Suprapubic skin (tissue), 4 donors: ENCODE results near the gene TULP4. TPM values are rescaled to one million over a fixed set of nuclear protein-coding genes. Genes with fewer than 3 reads are reported as not detected.

ENCODE experiments used
- DNase-seq, 2 donors: peaks; one replicate each; pipeline ENCODE4 v3.0.0-alpha.2; 2019; ENCODE audit warnings: low spot score in 2 of 2
- H3K27ac ChIP-seq: fragments of 200-600 bp; sonication (generic); one replicate; pipeline ENCODE4 v1.5.1; 2019
- H3K27me3 ChIP-seq: fragments of 200-600 bp; sonication (generic); one replicate; pipeline ENCODE4 v1.5.1; 2019
- H3K36me3 ChIP-seq: fragments of 200-600 bp; sonication (generic); one replicate; pipeline ENCODE4 v1.5.1; 2019
- H3K4me1 ChIP-seq: fragments of 200-600 bp; sonication (generic); one replicate; pipeline ENCODE4 v1.5.1; 2019
- H3K4me3 ChIP-seq: fragments of 200-600 bp; sonication (generic); one replicate; pipeline ENCODE4 v1.5.1; 2019; ENCODE audit warnings: mild to moderate bottlenecking
- H3K9me3 ChIP-seq: fragments of 200-600 bp; sonication (generic); one replicate; pipeline ENCODE4 v1.5.1; 2019
- CTCF ChIP-seq, 2 donors: fragments of 200-600 bp in 1 of 2; fragments of 450-650 bp in 1 of 2; sonication (generic) in 1 of 2; IDR thresholded peaks; one replicate each; pipeline ENCODE4 v1.5.1; 2016 to 2019; ENCODE audit warnings: antibody characterized with exemption in 2 of 2, mild to moderate bottlenecking in 1 of 2, moderate library complexity in 1 of 2
- EP300 ChIP-seq: sonication (generic); formaldehyde crosslinking; IDR thresholded peaks from one replicate; pipeline ENCODE4 v1.6.1; 2017; ENCODE audit warnings: antibody characterized with exemption
- POLR2A ChIP-seq, 2 donors: fragments of 450-650 bp; IDR thresholded peaks; one replicate each; pipeline ENCODE4 v1.6.1; 2017; ENCODE audit warnings: antibody characterized with exemption in 2 of 2, mild to moderate bottlenecking in 2 of 2, moderate library complexity in 2 of 2
- POLR2AphosphoS5 ChIP-seq, 3 donors: sonication (generic); formaldehyde crosslinking; IDR thresholded peaks; one replicate each; pipeline ENCODE4 v1.6.1; 2017; ENCODE audit warnings: antibody characterized with exemption in 3 of 3
- WGBS: methylation state at CpG from one replicate; pipeline ENCODE4 v1.1.5; 2018; 5-methylcytosine and 5-hydroxymethylcytosine counted together
- total RNA-seq, 4 donors: library from RNA; depleted of rRNA; stranded (reverse); fragments of >200 nt; gene quantifications; one replicate each; pipeline ENCODE4 v1.1.0, GENCODE V29; 2016

TULP4 gene
- total RNA-seq, 4 donors from 2014 or later, result 123 to 156 (median 132) TPM

- Histone ChIP-seq H3K27ac (no peak overlapping the region), H3K27me3 (peaks cover 4% of the 10 kb centered on the region), H3K9me3 (no peaks in the 10 kb centered on the region), H3K36me3 (no peaks in the 10 kb centered on the region), H3K4me3 (no peak overlapping the region), H3K4me1 (no peaks in the 10 kb centered on the region)
- no peak for TF ChIP-seq POLR2AphosphoS5 (IDR thresholded peaks at IDR 0.05)
- TF ChIP-seq EP300, result no peak
- no peak for TF ChIP-seq CTCF (IDR thresholded peaks at IDR 0.05)
- DNase-seq, result no peak
- 76% methylated on average over 30 of the region's 30 CpGs for WGBS
These were observed 233.0 kb downstream of the TULP4 start for GRCh38 chr6:158545043-158545966.

- no peak for TF ChIP-seq CTCF (IDR thresholded peaks at IDR 0.05)
- no peak for TF ChIP-seq POLR2AphosphoS5 (IDR thresholded peaks at IDR 0.05)
- TF ChIP-seq EP300, result no peak
- TF ChIP-seq POLR2A (IDR thresholded peaks at IDR 0.05), result no peak
- H3K36me3 ChIP-seq, result no peaks in the 10 kb centered on the region
- 91% methylated on average over 9 of the region's 9 CpGs for WGBS
- H3K4me3 ChIP-seq, result no peak overlapping the region
- H3K9me3 ChIP-seq, result no peaks in the 10 kb centered on the region
- peak in 1 of 2 donors; percentile 69 for DNase-seq
- no peaks in the 10 kb centered on the region for H3K4me1 ChIP-seq
- H3K27ac ChIP-seq, result no peak overlapping the region
- no peaks in the 10 kb centered on the region for H3K27me3 ChIP-seq
These were observed 236.3 kb downstream of the TULP4 start for GRCh38 chr6:158548418-158549161.

- DNase-seq, result no peak
- H3K27ac ChIP-seq, result no peak overlapping the region
- H3K9me3 ChIP-seq, result no peaks in the 10 kb centered on the region
- TF ChIP-seq EP300, result no peak
- TF ChIP-seq POLR2A (IDR thresholded peaks at IDR 0.05), result no peak
- TF ChIP-seq POLR2AphosphoS5 (IDR thresholded peaks at IDR 0.05), result no peak
- no peak for TF ChIP-seq CTCF (IDR thresholded peaks at IDR 0.05)
- H3K4me1 ChIP-seq, result no peaks in the 10 kb centered on the region
- no peaks in the 10 kb centered on the region for H3K27me3 ChIP-seq
- H3K4me3 ChIP-seq, result no peak overlapping the region
- no peaks in the 10 kb centered on the region for H3K36me3 ChIP-seq
- WGBS, result 79% methylated on average over 6 of the region's 6 CpGs
These were observed 240.0 kb downstream of the TULP4 start for GRCh38 chr6:158552055-158552795.

GRCh38 chr6:158552796-158553138, 240.5 kb downstream of the TULP4 start:
- TF ChIP-seq POLR2AphosphoS5 (IDR thresholded peaks at IDR 0.05) (no peak), EP300 (no peak), POLR2A (IDR thresholded peaks at IDR 0.05) (no peak), CTCF (IDR thresholded peaks at IDR 0.05) (no peak)
- Histone ChIP-seq H3K4me3 (no peak overlapping the region), H3K36me3 (no peaks in the 10 kb centered on the region), H3K27me3 (no peaks in the 10 kb centered on the region), H3K4me1 (no peaks in the 10 kb centered on the region), H3K27ac (no peak overlapping the region), H3K9me3 (no peaks in the 10 kb centered on the region)
- DNase-seq, result peak in 1 of 2 donors; percentile 21
- 90% methylated on average over 5 of the region's 5 CpGs for WGBS
